HG03025 (cell line): ENCODE measurements around the gene GPR137C.
"Not testable (repeated sequence)": the region's sequence is repeated elsewhere in the genome, so short reads cannot be mapped to it uniquely, and the experiment has no call there.

Experiments used
- ATAC-seq: cut with Tn5 transposase; IDR thresholded peaks from one replicate; pipeline ENCODE4 v1.9.1; 2021; ENCODE audit warnings: mild to moderate bottlenecking, moderate library complexity; ENCODE audit not compliant: unreplicated experiment, low FRiP score

GPR137C gene

DNA sequence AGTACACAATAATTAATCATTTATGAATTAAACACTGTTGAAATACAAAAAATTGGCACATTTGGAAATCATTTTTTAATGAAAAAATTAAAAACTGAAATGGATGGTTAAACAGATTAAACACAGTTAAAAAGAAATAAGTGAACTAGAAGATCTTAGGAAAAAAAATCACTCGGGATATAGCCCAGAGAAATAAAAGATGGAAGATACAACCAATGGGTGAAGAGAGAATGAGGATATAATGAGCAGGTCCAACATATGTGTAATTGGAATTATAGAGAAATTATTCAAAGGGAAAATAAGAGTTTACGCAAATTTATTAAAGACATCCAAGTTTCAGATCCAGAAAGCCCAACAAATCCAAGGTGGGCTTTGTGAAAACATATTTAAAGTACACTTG lies 6.1 kb downstream of the GPR137C start:
- no peak for ATAC-seq

GRCh38 chr14:52563120-52563519 lies 10.5 kb downstream of the GPR137C start:
- ATAC-seq: no peak

DNA sequence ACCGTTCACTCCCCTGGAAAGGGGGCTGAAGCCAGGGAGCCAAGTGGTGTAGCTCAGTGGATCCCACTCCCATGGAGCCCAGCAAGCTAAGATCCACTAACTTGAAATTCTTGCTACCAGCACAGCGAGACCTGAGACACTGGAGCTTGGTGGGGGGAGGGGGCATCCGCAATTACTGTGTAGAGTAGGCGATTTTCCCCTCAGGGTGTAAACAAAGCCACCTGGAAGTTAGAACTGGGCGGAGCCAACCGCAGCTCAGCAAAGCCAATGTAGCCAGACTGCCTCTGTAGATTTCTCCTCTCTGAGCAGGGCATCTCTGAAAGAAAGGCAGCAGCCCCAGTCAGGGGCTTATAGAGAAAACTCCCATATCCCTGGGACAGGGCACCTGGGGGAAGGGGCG lies 15.8 kb downstream of the GPR137C start:
- ATAC-seq: not testable (repeated sequence)

DNA sequence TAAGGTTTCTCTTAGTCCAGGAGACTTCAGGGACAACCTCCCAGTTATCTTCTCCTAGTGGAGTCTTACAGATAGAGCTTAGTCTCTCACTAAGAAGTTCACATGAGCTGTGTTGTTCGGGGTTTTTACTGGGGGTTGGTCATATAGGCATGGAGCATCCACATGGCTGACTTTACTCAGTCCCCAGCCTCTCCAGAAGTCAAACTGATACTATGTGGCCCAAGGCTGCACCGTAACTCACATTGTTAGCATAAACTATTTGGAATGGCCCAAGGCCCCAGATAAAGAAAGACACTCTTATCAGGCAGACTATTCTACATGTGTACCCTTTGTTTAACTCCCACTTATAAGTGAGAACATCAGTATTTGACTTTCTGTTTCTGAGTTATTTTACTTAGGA lies 23.2 kb downstream of the GPR137C start:
- no peak for ATAC-seq

DNA sequence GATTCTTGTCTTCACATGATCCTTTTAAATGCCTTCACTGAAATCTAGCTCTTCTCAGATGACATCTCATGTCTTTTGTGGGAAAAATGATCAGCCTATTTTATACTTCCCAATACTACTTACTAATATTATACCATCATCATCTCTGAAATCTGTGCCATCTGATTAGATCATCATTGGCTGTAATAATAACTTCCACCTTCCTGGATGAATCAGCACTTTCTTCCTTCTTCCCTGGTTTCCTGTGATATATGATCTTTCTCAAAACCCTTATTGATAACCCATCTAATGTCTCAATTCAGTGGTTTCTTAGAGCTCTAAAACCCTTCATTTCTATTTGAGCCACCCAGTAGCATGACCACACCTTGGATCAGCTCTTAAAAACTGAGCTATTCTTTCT lies 30.9 kb downstream of the GPR137C start:
- no peak for ATAC-seq

GRCh38 chr14:52589646-52590045 lies 37.0 kb downstream of the GPR137C start:
- no peak for ATAC-seq

DNA sequence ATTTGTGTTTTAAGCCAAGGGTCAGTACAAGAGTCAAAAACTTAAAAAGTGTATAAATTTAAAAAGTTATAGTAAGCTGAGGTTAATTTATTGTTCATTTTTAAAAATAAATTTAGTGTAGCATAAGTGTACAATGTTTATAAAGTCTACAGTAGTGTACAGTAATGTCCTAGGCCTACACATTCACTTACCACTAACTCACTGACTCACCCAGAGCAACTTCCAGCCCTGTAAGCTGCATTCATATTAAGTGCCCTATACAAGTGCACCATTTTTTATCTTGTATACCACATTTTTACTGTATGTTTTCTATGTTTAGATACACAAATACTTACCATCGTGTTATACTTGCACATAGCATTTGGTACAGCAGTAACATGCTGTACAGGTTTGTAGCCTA lies 37.7 kb downstream of the GPR137C start:
- no peak for ATAC-seq

GRCh38 chr14:52596320-52596719 lies 43.7 kb downstream of the GPR137C start:
- no peak for ATAC-seq

GRCh38 chr14:52596861-52597260 lies 44.2 kb downstream of the GPR137C start:
- ATAC-seq: no peak

DNA sequence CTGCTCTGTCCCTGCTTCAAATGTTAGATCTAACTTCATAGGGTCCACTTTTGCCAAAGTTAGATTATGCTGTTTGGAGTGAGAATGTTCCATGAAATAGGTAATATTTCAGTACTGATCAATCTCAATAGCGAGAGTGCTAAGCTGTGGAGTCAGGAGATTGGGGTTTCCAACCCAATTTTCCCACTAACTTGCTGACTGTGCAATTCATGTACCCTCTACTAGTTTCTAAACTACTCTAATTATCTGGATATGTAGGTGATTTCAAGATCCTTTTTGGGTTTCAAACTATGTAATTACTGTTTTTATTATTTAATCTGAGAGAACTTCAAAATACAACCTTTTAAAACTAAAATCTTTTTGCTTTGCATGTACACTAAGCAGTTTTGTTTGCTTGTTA lies 45.9 kb downstream of the GPR137C start:
- no peak for ATAC-seq

GRCh38 chr14:52599974-52600373 lies 47.3 kb downstream of the GPR137C start:
- ATAC-seq: no peak

GRCh38 chr14:52602131-52602530 lies 49.5 kb downstream of the GPR137C start:
- no peak for ATAC-seq

DNA sequence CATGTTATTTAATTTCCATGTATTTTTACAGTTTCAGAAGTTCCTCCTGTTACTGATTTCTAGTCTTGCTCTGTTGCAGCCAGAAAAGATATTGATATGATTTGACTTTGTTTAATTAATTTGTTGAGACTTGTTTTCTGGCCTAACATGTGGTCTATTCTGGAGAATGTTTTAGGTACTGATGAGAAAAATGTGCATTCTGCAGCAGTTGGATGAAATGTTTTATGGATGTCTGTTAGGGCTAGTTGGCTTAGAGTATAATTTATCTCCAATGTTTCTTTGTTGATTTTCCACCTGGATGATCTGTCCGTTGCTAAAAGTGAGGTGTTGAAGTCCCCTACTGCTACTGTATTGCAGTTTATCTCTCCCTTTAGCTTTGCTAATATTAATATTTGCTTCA lies 54.4 kb downstream of the GPR137C start:
- no peak for ATAC-seq

- ATAC-seq: no peak
Observed at GRCh38 chr14:52609445-52610044, 56.9 kb downstream of the GPR137C start.

GRCh38 chr14:52610187-52610586 lies 57.6 kb downstream of the GPR137C start:
- no peak for ATAC-seq

DNA sequence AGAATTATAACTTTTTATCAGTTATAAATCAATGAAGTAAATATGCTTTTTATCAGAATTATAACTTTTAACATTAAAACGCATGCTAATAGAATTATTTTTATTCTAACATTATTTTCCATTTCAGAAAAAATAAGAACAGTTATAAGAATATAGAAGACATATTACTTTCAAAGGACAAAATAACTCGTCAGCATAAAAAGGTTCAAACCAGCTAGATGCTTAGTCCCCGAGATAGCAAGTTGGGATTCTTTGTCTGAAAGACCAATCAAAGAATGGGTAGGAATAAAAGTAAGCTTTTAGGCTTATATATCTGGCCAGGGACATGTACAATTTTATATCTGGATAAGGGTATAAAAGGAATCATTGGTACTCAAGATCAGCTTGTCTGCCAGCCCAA lies 66.0 kb downstream of the GPR137C start:
- ATAC-seq: no peak

DNA sequence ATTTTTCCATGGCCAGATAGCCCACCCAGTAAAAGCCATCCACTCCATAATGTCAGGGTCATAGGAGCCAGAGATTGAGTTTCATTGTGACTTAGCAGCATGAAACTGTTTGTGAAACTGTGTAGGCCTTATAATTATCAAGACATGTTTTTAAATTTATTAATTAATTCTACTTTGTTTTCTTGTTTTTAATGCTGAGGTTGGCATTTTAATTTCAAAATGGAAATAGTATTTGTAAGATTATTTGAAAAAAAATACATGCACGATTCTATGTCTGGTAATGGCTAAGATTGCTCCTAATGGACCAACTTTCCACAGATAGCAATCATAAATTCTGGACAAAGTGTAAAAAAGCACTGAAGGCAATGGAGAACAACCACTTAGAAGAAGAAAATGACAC lies 67.1 kb downstream of the GPR137C start:
- ATAC-seq: no peak

DNA sequence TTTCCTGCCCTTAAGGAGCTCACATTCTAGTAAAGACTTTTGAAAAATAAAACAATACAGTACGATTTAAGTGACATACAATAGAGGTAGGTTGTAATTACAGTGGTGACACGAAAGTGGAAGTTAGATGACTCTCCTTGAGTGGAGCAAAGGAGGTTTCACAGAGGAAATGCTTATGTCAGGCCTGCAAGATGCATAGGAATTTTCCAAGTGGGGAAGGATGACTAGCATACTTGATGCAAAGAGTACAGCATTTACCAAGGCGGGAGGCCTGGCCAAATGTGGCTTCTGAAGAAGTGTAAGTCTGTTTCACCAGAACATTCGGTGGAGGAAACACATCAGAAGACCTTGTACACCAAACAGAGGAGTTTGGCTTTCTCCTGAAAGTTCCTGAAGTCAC lies 87.5 kb downstream of the GPR137C start:
- ATAC-seq: no peak

DNA sequence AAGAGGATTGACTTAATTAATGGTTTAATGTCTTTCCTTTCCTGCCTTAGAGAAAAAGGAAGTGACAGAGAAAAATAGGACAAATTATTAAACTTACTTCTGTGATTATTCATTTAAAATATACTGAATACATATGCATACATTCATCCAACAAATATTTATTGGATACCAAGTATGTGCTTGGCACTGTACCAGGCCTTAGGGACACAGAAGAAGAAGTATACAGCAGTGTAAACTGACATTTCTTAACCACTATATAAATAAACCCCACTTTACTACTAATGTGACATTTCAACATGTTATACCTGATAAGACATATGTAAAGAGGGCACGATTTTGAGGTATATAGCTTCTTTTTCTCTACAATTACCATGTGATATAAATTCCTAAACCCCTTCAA lies 89.1 kb downstream of the GPR137C start:
- no peak for ATAC-seq

DNA sequence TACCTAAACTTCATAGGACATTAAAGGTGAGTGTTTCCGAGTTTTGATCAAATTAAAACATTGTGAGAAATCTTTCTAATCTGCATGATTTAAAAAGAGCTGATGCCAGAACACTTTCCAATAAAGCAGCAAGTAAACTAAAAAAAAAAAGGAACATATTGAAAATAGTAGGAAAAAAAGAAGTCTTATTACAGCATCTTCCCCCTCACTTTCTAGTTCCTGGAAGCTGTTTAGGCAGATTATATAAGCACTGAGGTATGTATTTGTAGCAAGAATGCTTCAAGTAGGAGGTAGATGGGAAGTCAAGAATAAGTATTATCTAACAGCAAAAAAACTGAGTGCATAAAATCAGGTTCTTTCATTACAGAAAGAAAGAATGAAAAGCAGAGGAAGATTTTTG lies 96.9 kb downstream of the GPR137C start:
- no peak for ATAC-seq

DNA sequence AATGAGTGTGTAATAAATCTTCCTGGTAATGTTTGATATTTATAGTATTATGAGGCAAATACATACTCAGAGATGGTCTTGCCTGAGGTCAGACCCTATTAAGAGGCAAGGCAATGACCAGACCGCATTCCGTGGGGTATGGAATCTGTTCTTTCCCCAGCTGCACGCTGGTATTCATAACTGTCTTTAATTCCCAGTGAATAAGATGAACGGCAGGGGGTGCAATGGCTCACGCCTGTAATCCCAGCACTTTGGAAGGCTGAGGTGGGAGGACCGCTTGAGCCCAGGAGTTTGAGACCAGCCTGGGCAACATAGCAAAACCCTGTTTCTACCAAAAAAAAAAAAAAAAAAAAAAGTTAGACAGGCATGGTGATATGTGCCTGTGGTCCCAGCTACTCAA lies 98.1 kb downstream of the GPR137C start:
- no peak for ATAC-seq

- no peak for ATAC-seq
Observed at GRCh38 chr14:52656905-52657304, 104.3 kb downstream of the GPR137C start.

DNA sequence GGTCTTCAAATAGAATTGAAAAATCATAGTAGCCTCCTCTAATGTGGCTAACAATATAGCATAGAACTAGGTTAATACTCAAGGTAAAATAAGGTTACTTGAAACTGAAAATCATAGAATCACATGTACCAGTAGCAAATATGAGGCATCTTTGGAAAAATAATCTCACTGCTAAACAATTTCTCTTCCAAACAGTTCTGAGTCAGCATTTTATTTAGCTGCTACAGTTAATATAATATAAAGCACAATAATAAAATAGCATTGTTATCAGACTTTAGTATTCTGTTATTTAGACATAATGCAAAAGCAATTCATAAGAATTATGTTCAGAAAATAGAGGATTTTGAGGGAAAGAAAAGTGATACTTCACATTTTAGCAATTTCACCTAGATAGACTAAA lies 107.7 kb downstream of the GPR137C start:
- no peak for ATAC-seq
